GM12878 (cell line): ENCODE data around the gene SPATA20. TPM values are rescaled to one million over a fixed set of nuclear protein-coding genes. Genes with fewer than 3 reads are reported as not detected.

Experiments used
- ATAC-seq: fragments of 200-7000 bp; cut with Tn5 transposase; 3 replicates; pipeline ENCODE4 v1.9.1; 2020; ENCODE audit warnings: mild to moderate bottlenecking, moderate library complexity
- BruUV-seq: library from RNA; stranded (reverse); fragments of 400-500 nt; replicated peaks from 2 replicates; lab custom pipeline; 2021; lab: Mats Ljungman, UMichigan
- CTCF ChIA-PET: fragments of 300-600 bp; sonication (Branson Sonifier 250); formaldehyde crosslinking; extraction: SDS; loops from one replicate; lab custom pipeline; 2021; ENCODE audit warnings: inconsistent platforms; lab: Yijun Ruan, JAX
- POLR2A ChIA-PET: fragments of 350-600 bp; formaldehyde crosslinking; extraction: SDS; loops from one replicate; lab custom pipeline; 2021; ENCODE audit warnings: inconsistent platforms; lab: Charles Lee
- RAD21 ChIA-PET: fragments of 300-600 bp; sonication (Branson Sonifier 250); formaldehyde crosslinking; loops from one replicate; lab custom pipeline; 2023; ENCODE audit warnings: antibody characterized with exemption; ENCODE audit not compliant: unreplicated experiment; lab: Charles Lee
- SMC1A ChIA-PET: fragments of 300-600 bp; sonication (Branson Sonifier 250); formaldehyde crosslinking; loops from one replicate; lab custom pipeline; 2023; ENCODE audit not compliant: unreplicated experiment, uncharacterized antibody; lab: Charles Lee
- DNase-seq: peaks from one replicate; pipeline ENCODE4 v3.0.0-alpha.2; 2011; ENCODE audit warnings: low read depth, low spot score
- FAIRE-seq: peaks from 3 replicates; lab custom pipeline; 2011; peaks lifted over from hg19 to GRCh38; lab: Jason Lieb, UNC
- H2AFZ ChIP-seq: 2 replicates; pipeline ENCODE4 v1.6.0; 2011; ENCODE audit warnings: low read depth, low read length, control low read depth; ENCODE audit not compliant: control insufficient read depth
- H3K27ac ChIP-seq: 2 replicates; pipeline ENCODE4 v1.5.1; 2011; ENCODE audit warnings: control low read depth; ENCODE audit not compliant: control insufficient read depth, insufficient read depth
- H3K27me3 ChIP-seq, 2 experiments: replicated peaks in 1 of 2; 2 replicates each; pipeline versions ENCODE4 v1.6.0 to v1.6.1; 2011; ENCODE audit warnings: low read length in 1 of 2; ENCODE audit not compliant: control insufficient read depth in 2 of 2, insufficient read depth in 2 of 2
- H3K36me3 ChIP-seq, 2 experiments: 2 replicates each; pipeline ENCODE4 v1.5.1; 2011; ENCODE audit warnings: low read length in 1 of 2; ENCODE audit not compliant: control insufficient read depth in 2 of 2, insufficient read depth in 2 of 2
- H3K4me1 ChIP-seq: 2 replicates; pipeline ENCODE4 v1.6.1; 2011; ENCODE audit warnings: mild to moderate bottlenecking, low read length, moderate library complexity, mixed read lengths; ENCODE audit not compliant: control insufficient read depth, insufficient read depth
- H3K4me2 ChIP-seq: 2 replicates; pipeline ENCODE4 v1.6.0; 2011; ENCODE audit warnings: control low read depth; ENCODE audit not compliant: control insufficient read depth, insufficient read depth
- H3K4me3 ChIP-seq: fragments of 200-600 bp; sonication (generic); 2 replicates; pipeline ENCODE4 v1.5.1; 2016
- H3K79me2 ChIP-seq: 2 replicates; pipeline ENCODE4 v1.6.0; 2011; ENCODE audit warnings: low read length; ENCODE audit not compliant: control insufficient read depth, insufficient read depth
- H3K9ac ChIP-seq: 2 replicates; pipeline ENCODE4 v1.8.0; 2011; ENCODE audit warnings: low read length, control low read depth, mixed read lengths; ENCODE audit not compliant: control insufficient read depth, insufficient read depth
- H3K9me3 ChIP-seq: replicated peaks from 3 replicates; pipeline ENCODE4 v1.5.1; 2011; ENCODE audit warnings: mild to moderate bottlenecking, low read length; ENCODE audit not compliant: control insufficient read depth, insufficient read depth
- H4K20me1 ChIP-seq: 2 replicates; pipeline ENCODE4 v1.6.0; 2011; ENCODE audit not compliant: control insufficient read depth, insufficient read depth
- BHLHE40 ChIP-seq, 2 experiments: fragments of 450-650 bp in 1 of 2; IDR thresholded peaks; 2 replicates each; pipeline ENCODE4 v1.6.1; 2011 to 2017; ENCODE audit warnings: low read depth in 2 of 2, borderline replicate concordance in 1 of 2, improper control_type of control experiment in 1 of 2, low read length in 1 of 2, mild to moderate bottlenecking in 1 of 2
- CHD2 ChIP-seq: IDR thresholded peaks from 2 replicates; pipeline ENCODE4 v1.6.1; 2011; ENCODE audit warnings: low read depth, low read length, improper control_type of control experiment, borderline replicate concordance
- HDGF ChIP-seq: fragments of 450-650 bp; IDR thresholded peaks from 2 replicates; pipeline ENCODE4 v1.6.1; 2016; ENCODE audit warnings: antibody characterized with exemption
- KLF5 ChIP-seq: fragments of 450-650 bp; IDR thresholded peaks from 2 replicates; pipeline ENCODE4 v1.6.1; 2014; ENCODE audit warnings: mild to moderate bottlenecking; ENCODE audit not compliant: partially characterized antibody
- MYC ChIP-seq: IDR thresholded peaks from 2 replicates; pipeline ENCODE4 v1.6.1; 2011; ENCODE audit warnings: mild to moderate bottlenecking, low read length, moderate library complexity, inconsistent platforms; ENCODE audit not compliant: insufficient read depth, insufficient replicate concordance, insufficient read length, severe bottlenecking
- PML ChIP-seq: IDR thresholded peaks from 2 replicates; pipeline ENCODE4 v1.6.1; 2012; ENCODE audit warnings: low read length, inconsistent platforms
- SKIL ChIP-seq: fragments of 450-650 bp; IDR thresholded peaks from 2 replicates; pipeline ENCODE4 v1.6.1; 2017; ENCODE audit warnings: mild to moderate bottlenecking, low read depth, inconsistent platforms; ENCODE audit not compliant: poor library complexity, severe bottlenecking
- SMC3 ChIP-seq: IDR thresholded peaks from 2 replicates; pipeline ENCODE4 v1.6.1; 2011; ENCODE audit warnings: low read length, improper control_type of control experiment, borderline replicate concordance
- ZSCAN29 ChIP-seq: fragments of 450-650 bp; IDR thresholded peaks from 2 replicates; pipeline ENCODE4 v1.6.1; 2017; ENCODE audit warnings: mild to moderate bottlenecking, moderate library complexity
- whole genome bisulfite sequencing: methylation state at CpG from one replicate; pipeline ENCODE4 v1.1.6; 2016; ENCODE audit warnings: low lambda C conversion rate; ENCODE audit not compliant: insufficient replicate concordance, insufficient coverage; ENCODE audit errors: missing lambda C conversion rate; 5-methylcytosine and 5-hydroxymethylcytosine counted together
- in situ Hi-C: fragments of 300-500 bp; cut with MboI; formaldehyde crosslinking; loops from 9 replicates; pipeline ENCODE4 v1.14.3; 2018; ENCODE audit warnings: mixed read lengths
- intact Hi-C: fragments of 100-400 bp; cut with micrococcal nuclease; formaldehyde crosslinking; loops from one replicate; pipeline ENCODE4 v1.14.2; 2022; ENCODE audit not compliant: unreplicated experiment
- polyA plus RNA-seq, 11 experiments: library from polyadenylated mRNA; depleted of rRNA in 4 of 11; unstranded in 6 of 11; stranded (reverse) in 5 of 11; fragments of >200 nt; fragmentation: Nextera tagmentation in 4 of 11; fragmentation: Illumina TruSeq in 1 of 11; extraction: Ambion mirVana in 4 of 11; extraction: Trizol in 1 of 11; gene quantifications; 1 replicate in 1 of 11; 2 replicates in 10 of 11; pipeline versions ENCODE4 v1.2.1 to v1.2.3, GENCODE V29; 2011 to 2016; ENCODE audit warnings: inconsistent platforms in 2 of 11, missing spikeins in 2 of 11, low read depth in 1 of 11
- total RNA-seq, 4 experiments: library from RNA; depleted of rRNA in 3 of 4; stranded (reverse); fragments of >200 nt in 3 of 4; fragmentation: Illumina TruSeq in 1 of 4; extraction: Trizol in 1 of 4; gene quantifications; 2 replicates each; pipeline versions ENCODE4 v1.2.1 to v1.2.3, GENCODE V29; 2013 to 2021
- TF ChIP-seq, protein P1 (sequence below): IDR thresholded peaks from 2 replicates; pipeline ENCODE4 v1.6.1; 2011; ENCODE audit warnings: low read depth, mild to moderate bottlenecking, low read length, moderate library complexity, borderline replicate concordance; ENCODE audit errors: extremely low read depth

Gene SPATA20
- total and polyA plus RNA-seq, 10 of the 15 experiments (the other 5 are each of a cell fraction or from before 2014, with no cell fraction given), result 2.1 to 69.8 (median 26.6) TPM

GRCh38 chr17:50569592-50569991 lies 22.6 kb downstream of the SPATA20 start:
- ATAC-seq (no peak), DNase-seq (no peak), FAIRE-seq (no peak)
- Histone ChIP-seq H3K4me3 (no peak overlapping the region), H3K4me1 (no peaks in the 10 kb centered on the region), H4K20me1 (no peaks in the 10 kb centered on the region), H3K4me2 (no peak overlapping the region), H2AFZ (no peak overlapping the region), H3K27ac (no peak overlapping the region), H3K79me2 (no peaks in the 10 kb centered on the region), H3K27me3 (no peaks in the 10 kb centered on the region; a peak in 4 of 4 replicates), H3K36me3 (no peaks in the 10 kb centered on the region), H3K9me3 (no peaks in the 10 kb centered on the region), H3K9ac (no peak overlapping the region)
- TF ChIP-seq CHD2 (no peak), SMC3 (no peak), KLF5 (no peak), PML (no peak), HDGF (no peak), MYC (no peak), SKIL (no peak), ZSCAN29 (no peak), BHLHE40 (IDR thresholded peaks at IDR 0.05; ENCODE audit: borderline replicate concordance in 1 of 2, low read depth in 2 of 2, low read length in 1 of 2) (no peak)
- TF ChIP-seq, protein P1, sequence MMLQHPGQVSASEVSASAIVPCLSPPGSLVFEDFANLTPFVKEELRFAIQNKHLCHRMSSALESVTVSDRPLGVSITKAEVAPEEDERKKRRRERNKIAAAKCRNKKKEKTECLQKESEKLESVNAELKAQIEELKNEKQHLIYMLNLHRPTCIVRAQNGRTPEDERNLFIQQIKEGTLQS, result no peak
- BruUV-seq, result no TSS peak
- RAD21 ChIA-PET, result no interaction called here
- 69% methylated on average over 7 of the region's 7 CpGs for WGBS
- intact Hi-C loops, result no loop called here
- SMC1A ChIA-PET, result no interaction called here
- CTCF ChIA-PET, result no interaction called here
- in situ Hi-C loops, result no loop called here
- POLR2A ChIA-PET, result no interaction called here
